GM20431 (cell line): ENCODE results near the gene CHPF2.

Experiments used
- in situ Hi-C: fragments of 300-500 bp; cut with MseI, MboI; formaldehyde crosslinking; loops from one replicate; pipeline ENCODE4 v1.15.0; 2020; ENCODE audit warnings: low sequenced_read_pairs; ENCODE audit not compliant: unreplicated experiment

The CHPF2 gene

DNA sequence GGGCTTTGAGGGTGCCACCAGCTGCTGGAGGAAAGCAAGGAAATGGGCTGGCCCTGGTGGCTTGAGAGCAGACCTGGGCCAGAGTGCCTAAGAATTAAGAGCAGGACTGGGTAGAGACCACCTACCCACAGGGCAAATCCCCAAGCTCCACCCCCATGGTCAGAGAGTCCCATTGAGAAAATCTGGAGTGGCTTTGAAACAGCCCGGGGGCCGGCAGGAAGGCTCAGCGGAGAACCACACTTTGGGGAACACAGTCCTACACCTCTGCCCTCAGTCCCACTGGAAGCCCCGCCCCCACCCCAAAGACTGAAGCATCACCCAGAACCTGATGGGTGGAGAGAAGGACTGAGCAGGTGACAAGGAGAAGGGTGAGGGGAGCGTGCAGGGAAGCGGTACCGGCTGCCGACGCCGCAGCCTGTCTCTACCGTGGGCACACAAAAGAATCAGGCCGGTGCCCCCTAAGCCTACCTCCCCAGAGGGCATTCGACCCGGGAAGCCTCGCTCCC is 12.6 kb downstream of the CHPF2 start:
- in situ Hi-C loops = no loop called here

- in situ Hi-C loops = no loop called here
Measured at GRCh38 chr7:151245360-151246101, 13.2 kb downstream of the CHPF2 start.

DNA sequence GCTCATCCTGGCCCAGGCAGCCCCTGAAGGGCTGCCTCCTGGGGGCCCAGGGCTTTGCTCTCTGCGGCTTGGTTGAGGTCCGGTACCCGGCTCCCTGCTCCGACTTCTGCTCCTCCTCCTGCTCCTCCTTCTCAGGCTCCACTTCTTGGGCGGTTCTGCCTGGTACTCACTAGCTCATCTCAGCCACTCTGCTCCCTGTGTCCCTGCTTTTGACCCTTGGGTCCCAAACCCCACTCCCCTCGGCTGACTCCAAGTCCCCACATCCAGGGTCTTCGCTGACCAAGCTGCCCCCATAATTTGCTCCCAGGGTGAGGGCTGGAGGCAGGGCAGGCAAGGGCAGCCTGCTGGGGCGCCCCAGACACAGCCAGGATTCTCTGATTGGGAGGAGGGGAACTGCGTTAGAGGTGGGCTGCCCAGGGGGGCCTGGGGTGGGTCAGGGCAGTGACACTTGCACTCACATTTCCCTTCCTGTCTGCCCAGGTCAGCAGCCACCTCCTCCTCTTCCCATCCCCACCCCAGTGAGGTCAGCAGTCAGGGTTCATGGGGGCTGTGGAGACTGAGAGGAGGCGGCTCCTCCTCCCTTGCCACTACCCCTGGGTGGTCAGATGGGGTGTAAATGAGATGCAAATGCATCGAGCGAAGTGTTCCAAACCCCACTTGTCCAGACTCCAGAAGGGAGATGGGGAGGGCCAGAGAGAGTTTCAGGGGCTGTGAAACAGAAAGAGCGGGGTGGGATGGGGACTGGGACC is 14.0 kb downstream of the CHPF2 start:
- in situ Hi-C loops = no loop called here

DNA sequence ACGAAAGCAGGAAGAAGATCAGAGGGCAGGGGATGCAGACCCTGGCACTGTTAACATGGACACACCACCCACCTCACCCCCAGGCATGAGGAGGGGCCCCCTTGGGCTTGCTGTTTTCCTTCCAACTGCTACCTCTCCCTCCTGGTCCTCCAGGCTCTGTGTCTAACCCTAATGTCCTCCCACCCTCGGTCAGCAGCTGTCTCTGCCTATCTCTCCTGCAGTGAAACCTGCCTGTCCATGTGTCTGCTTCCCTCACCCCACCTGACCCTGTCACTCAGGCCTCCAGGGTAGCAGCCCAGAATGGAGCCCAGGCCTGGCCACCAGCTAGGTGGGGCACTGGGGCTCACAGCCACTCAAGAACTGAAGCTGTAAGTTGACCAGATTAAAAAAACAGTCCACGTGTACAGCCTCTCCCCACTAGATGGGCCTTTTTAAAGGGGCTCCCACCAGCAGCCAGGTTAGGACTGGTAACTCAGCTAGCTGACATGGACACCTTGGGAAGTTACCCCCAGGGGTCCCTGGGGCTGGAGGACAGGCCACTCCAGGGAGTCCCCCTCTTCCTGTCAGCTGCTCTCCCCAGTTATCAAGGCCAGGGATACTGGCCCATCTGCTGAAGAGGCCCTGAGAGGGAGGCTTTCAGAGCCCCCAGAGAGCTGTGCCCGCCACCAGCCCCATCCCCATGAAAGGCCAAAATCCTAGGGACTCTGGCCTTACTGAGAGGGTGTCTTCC is 14.7 kb downstream of the CHPF2 start:
- in situ Hi-C loops = no loop called here

- in situ Hi-C loops = no loop called here
Measured at GRCh38 chr7:151247611-151248345, 15.5 kb downstream of the CHPF2 start.

GRCh38 chr7:151248346-151249033 is 16.2 kb downstream of the CHPF2 start, which contains the start of gene SMARCD3:
Gene SMARCD3 (minus strand): TSS chr7:151248694. CDS start chr7:151248562, 132 bp downstream.
- in situ Hi-C loops = no loop called here

DNA sequence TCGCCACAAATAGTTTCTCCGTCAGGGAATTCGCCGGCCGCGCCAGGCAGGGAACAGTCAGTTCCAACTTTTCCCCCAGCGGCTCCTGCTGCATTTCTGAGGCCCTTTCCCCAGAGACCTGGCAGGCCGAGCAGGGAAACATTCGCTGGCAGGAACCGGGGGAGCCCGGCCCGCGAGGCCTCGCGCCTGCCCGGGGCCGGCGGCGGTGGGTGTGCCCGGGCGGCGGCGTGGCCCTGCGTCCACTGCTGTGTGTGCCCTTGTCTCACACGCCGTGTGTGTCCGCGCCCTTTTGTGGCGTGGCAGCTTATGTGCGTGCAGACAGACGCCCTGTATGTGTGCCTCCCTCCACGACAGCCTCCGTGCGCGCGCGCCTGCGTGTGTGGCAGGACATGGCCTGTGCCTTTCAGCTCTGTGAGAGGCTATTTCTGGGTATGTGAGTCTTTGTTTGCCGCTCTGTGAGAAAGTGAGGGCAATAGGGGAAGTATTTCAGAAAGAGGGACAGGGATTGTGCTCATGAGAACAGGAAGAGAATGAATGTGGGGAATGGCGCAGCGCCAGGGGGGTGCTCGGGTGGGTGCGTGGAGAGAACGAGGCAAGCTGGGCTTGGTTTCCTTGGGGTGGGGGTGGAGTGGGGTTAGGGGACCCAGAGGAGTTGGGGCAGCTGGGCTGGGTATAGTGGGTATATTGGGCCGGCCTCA is 16.9 kb downstream of the CHPF2 start:
- in situ Hi-C loops = no loop called here

- in situ Hi-C loops = no loop called here
Measured at GRCh38 chr7:151249732-151250072, 17.4 kb downstream of the CHPF2 start.

- in situ Hi-C loops = no loop called here
Measured at GRCh38 chr7:151250181-151251132, 18.2 kb downstream of the CHPF2 start.

DNA sequence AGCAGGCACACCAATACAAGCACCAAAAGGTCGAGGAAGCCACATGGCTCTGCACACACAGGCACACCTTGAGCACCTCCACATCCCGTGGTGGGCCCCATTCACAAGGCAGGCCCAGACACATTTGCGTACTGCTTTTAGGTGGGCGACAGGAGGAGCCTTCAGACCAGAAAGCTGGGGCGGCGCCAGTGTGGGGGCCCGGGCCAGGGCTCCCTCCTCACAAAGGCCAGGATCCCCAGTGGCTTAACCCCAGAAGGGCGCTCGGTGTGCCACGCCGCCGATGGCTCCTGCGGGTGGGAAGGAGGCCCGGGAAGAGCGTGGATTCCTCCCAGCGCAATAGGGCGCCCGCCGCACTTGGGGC is 19.0 kb downstream of the CHPF2 start:
- in situ Hi-C loops = no loop called here

- in situ Hi-C loops = no loop called here
Measured at GRCh38 chr7:151251689-151252560, 19.6 kb downstream of the CHPF2 start.

- in situ Hi-C loops = no loop called here
Measured at GRCh38 chr7:151252561-151252835, 20.2 kb downstream of the CHPF2 start.

DNA sequence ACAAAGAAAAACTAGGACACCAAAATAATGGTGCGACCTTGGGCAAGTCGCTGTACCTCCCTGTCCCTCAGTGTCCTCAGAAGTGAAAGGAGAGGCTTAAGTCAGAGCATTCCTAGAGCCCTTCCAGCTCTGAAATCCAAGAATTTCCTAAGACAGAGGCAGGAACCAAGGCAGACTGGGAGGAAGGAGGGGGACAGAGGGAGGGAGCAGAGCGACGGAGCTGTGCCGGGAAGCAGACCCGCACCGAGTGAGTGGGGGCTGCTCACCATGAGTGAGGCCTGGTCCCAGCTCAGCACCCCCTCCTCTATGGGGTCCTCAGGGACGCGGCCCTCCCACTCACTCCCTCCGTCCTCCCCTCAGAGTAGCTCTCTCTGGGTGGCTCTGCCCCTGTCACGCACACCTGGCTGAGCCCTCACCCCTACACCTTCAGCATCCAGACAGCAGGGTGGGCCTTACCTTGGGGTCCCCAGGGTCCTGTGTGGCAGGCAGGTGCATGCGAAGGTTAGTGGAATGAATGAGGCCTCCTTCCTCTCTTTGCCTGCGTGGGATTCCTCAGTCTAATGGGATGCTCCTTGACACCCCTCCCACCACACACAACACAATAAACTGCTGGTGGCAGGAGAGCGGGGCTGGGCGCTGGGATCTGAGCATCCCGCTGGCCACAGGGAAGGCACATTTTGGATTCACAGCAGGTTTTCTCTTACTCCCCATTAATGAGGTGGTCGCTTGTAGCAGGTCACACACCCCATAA is 20.9 kb downstream of the CHPF2 start:
- in situ Hi-C loops = no loop called here

GRCh38 chr7:151254316-151254715 is 22.0 kb downstream of the CHPF2 start:
- in situ Hi-C loops = no loop called here

DNA sequence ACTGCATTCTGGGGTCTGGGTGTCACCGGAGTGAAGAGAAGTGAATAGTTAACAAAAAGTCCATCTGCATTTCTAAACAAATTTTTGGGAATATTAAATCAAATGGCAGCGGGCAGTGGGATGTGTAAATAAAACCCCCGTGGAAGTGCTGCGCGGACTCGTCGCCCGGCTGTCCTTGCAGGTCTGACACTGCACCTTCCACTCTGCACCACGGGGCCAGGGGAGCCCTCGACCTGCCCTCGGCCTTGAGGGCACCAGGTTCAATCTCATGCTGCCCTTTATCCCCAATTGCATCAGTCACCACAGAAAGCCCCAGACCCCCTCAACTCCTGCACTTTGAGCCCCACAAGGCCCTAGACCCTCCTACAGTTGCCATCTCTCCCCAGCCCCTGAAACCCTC is 22.6 kb downstream of the CHPF2 start:
- in situ Hi-C loops = no loop called here

DNA sequence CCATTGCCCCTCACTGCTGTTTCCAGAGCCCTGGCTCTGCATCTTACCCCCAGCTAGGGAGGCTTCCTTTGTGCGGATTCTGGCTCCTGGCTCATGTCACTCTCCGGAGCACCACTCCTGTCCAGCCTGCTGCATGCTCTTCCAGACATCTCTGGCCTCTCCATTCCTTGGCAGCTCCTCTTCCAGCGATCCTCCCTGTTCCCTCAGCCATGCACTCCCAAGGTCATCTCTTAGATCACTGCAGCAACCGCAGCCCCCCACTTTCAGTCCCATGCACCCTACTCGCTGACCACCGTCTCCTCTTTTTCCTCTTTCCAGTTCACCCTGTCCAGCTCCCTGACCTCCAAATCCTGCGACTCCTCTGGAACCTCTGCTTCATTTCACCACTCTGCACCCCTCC is 23.1 kb downstream of the CHPF2 start:
- in situ Hi-C loops = no loop called here
